HepG2 (cell line): Measurements from ENCODE around the gene NUDCD2. TPM values are rescaled to one million over a fixed set of nuclear protein-coding genes. Genes with fewer than 3 reads are reported as not detected.

ENCODE experiments used
- AHR ChIP-seq: IDR thresholded peaks from 2 replicates; pipeline ENCODE4 v1.6.1; 2018; ENCODE audit warnings: missing genetic modification reagents, missing compliant biosample characterization
- KLF13 ChIP-seq: sonication (generic); formaldehyde crosslinking; IDR thresholded peaks from 2 replicates; pipeline ENCODE4 v1.4.0; 2020; ENCODE audit warnings: mild to moderate bottlenecking, missing genetic modification reagents
- MEIS1 ChIP-seq: sonication (generic); formaldehyde crosslinking; IDR thresholded peaks from 2 replicates; pipeline ENCODE4 v1.9.0; 2021; ENCODE audit warnings: mild to moderate bottlenecking, missing genetic modification reagents, moderate library complexity, borderline replicate concordance
- NCOR1 ChIP-seq: fragments of 200-600 bp; sonication (generic); IDR thresholded peaks from 2 replicates; pipeline ENCODE4 v1.7.0; 2017; ENCODE audit warnings: antibody characterized with exemption, low read length, borderline replicate concordance
- RNF2 ChIP-seq: fragments of 450-650 bp; conservative IDR thresholded peaks from 2 replicates; pipeline ENCODE4 v1.6.1; 2016; ENCODE audit warnings: low read depth
- SOX5 ChIP-seq: IDR thresholded peaks from 2 replicates; pipeline ENCODE4 v1.6.1; 2016; ENCODE audit warnings: borderline replicate concordance
- ZFY ChIP-seq: sonication (generic); formaldehyde crosslinking; IDR thresholded peaks from 2 replicates; pipeline ENCODE4 v1.4.0; 2020; ENCODE audit warnings: missing genetic modification reagents
- ZKSCAN8 ChIP-seq: IDR thresholded peaks from 2 replicates; pipeline ENCODE4 v1.6.1; 2016; ENCODE audit warnings: borderline replicate concordance, missing genetic modification reagents, missing compliant biosample characterization
- ZNF317 ChIP-seq: sonication (generic); formaldehyde crosslinking; IDR thresholded peaks from 2 replicates; pipeline ENCODE4 v1.5.0; 2020; ENCODE audit warnings: mild to moderate bottlenecking, missing genetic modification reagents
- ZSCAN22 ChIP-seq: sonication (generic); formaldehyde crosslinking; IDR thresholded peaks from 2 replicates; pipeline ENCODE4 v1.4.0; 2020; ENCODE audit warnings: mild to moderate bottlenecking, missing genetic modification reagents
- polyA plus RNA-seq, 8 experiments: library from polyadenylated mRNA; depleted of rRNA in 3 of 8; stranded (reverse) in 7 of 8; unstranded in 1 of 8; fragments of >200 nt; fragmentation: Illumina TruSeq in 4 of 8; extraction: Trizol in 4 of 8; gene quantifications; 2 replicates each; pipeline versions ENCODE4 v1.2.1 to v1.2.3, GENCODE V29; 2011 to 2016; ENCODE audit warnings: low read depth in 4 of 8, missing spikeins in 1 of 8, mixed read lengths in 1 of 8; ENCODE audit not compliant: insufficient read depth in 1 of 8
- total RNA-seq, 5 experiments: library from RNA; depleted of rRNA; stranded (reverse); fragments of >200 nt; fragmentation: Illumina TruSeq; extraction: Trizol; gene quantifications; 2 replicates each; pipeline ENCODE4 v1.2.3, GENCODE V29; 2016; ENCODE audit warnings: low read depth in 1 of 5
- TF ChIP-seq, protein P1 (sequence below): sonication (generic); formaldehyde crosslinking; conservative IDR thresholded peaks from 2 replicates; pipeline ENCODE4 v1.8.1; 2023; ENCODE audit warnings: missing genetic modification reagents
- TF ChIP-seq, protein P2 (sequence below): sonication (generic); formaldehyde crosslinking; IDR thresholded peaks from 2 replicates; pipeline ENCODE4 v1.5.0; 2020; ENCODE audit warnings: mild to moderate bottlenecking, missing genetic modification reagents
- TF ChIP-seq, protein P3 (sequence below): sonication (generic); formaldehyde crosslinking; IDR thresholded peaks from 2 replicates; pipeline ENCODE4 v1.9.0; 2022; ENCODE audit warnings: missing genetic modification reagents, mild to moderate bottlenecking, borderline replicate concordance
- TF ChIP-seq, protein P4 (sequence below): sonication (generic); formaldehyde crosslinking; IDR thresholded peaks from 2 replicates; pipeline ENCODE4 v1.4.0; 2020; ENCODE audit warnings: missing genetic modification reagents
- TF ChIP-seq, protein P5 (sequence below): sonication (generic); formaldehyde crosslinking; IDR thresholded peaks from 2 replicates; pipeline ENCODE4 v1.5.0; 2020; ENCODE audit warnings: missing genetic modification reagents
- TF ChIP-seq, protein P6 (sequence below): fragments of 450-650 bp; IDR thresholded peaks from 2 replicates; pipeline ENCODE4 v1.6.1; 2017; ENCODE audit warnings: mild to moderate bottlenecking
- TF ChIP-seq, protein P7 (sequence below): IDR thresholded peaks from 2 replicates; pipeline ENCODE4 v1.6.1; 2016; ENCODE audit warnings: missing compliant biosample characterization, missing genetic modification reagents, borderline replicate concordance

Gene NUDCD2
- total and polyA plus RNA-seq, 2 of the 13 experiments (the other 11 are each of a cell fraction or from before 2014, with no cell fraction given): 14.8 to 39.2 TPM

DNA sequence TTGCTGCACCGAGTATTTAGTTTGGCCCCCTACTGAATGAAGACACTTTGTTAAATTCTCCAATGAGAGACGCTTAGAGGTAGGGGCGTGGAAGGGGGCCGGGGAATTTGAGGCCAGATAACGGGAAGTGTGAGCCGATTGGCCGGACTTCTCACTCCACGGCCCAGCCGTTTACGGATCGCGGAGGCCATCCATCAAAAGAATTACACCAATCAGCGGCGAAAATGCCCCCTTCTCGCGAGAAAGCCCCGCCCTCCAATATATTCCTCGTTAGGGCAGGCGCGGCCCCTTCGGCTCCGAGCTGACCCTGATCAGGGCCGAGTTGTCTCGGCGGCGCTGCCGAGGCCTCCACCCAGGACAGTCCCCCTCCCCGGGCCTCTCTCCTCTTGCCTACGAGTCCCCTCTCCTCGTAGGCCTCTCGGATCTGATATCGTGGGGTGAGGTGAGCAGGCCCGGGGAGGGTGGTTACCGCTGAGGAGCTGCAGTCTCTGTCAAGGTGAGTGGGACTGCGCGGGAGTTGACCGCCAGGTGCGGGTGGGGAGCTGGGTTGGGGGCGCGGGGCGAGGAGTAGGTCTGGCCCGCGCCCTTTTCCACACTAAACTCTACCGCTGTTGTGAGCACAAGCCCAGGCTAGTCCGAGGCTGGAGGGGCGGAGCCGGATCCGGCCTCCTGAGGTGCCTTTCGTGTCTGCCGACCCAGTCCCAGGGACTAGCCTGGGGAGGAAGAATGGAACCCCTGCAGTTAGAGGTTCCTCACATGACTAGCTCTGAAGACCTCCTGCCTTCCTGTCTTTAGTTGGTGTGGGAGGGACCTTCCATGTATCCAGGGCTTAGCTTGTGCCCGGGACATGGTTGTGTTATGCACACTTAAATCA, 22.4 kb downstream of the NUDCD2 start, which contains the start of gene CCNG1 (continued):
- TF ChIP-seq, protein P1, sequence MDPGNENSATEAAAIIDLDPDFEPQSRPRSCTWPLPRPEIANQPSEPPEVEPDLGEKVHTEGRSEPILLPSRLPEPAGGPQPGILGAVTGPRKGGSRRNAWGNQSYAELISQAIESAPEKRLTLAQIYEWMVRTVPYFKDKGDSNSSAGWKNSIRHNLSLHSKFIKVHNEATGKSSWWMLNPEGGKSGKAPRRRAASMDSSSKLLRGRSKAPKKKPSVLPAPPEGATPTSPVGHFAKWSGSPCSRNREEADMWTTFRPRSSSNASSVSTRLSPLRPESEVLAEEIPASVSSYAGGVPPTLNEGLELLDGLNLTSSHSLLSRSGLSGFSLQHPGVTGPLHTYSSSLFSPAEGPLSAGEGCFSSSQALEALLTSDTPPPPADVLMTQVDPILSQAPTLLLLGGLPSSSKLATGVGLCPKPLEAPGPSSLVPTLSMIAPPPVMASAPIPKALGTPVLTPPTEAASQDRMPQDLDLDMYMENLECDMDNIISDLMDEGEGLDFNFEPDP (CRISPR knock-in tag): no peak
- TF ChIP-seq, protein P2, sequence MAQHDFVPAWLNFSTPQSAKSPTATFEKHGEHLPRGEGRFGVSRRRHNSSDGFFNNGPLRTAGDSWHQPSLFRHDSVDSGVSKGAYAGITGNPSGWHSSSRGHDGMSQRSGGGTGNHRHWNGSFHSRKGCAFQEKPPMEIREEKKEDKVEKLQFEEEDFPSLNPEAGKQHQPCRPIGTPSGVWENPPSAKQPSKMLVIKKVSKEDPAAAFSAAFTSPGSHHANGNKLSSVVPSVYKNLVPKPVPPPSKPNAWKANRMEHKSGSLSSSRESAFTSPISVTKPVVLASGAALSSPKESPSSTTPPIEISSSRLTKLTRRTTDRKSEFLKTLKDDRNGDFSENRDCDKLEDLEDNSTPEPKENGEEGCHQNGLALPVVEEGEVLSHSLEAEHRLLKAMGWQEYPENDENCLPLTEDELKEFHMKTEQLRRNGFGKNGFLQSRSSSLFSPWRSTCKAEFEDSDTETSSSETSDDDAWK (CRISPR knock-in tag): no peak
- TF ChIP-seq, protein P3, sequence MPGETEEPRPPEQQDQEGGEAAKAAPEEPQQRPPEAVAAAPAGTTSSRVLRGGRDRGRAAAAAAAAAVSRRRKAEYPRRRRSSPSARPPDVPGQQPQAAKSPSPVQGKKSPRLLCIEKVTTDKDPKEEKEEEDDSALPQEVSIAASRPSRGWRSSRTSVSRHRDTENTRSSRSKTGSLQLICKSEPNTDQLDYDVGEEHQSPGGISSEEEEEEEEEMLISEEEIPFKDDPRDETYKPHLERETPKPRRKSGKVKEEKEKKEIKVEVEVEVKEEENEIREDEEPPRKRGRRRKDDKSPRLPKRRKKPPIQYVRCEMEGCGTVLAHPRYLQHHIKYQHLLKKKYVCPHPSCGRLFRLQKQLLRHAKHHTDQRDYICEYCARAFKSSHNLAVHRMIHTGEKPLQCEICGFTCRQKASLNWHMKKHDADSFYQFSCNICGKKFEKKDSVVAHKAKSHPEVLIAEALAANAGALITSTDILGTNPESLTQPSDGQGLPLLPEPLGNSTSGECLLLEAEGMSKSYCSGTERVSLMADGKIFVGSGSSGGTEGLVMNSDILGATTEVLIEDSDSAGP (CRISPR knock-in tag): peak; percentile 81; the same call in 1 of the 2 replicates
- peak; percentile 52; the same call in 1 of the 2 replicates for TF ChIP-seq SOX5 (CRISPR knock-in tag)
- no peak for TF ChIP-seq AHR (CRISPR knock-in tag)
- TF ChIP-seq, protein P4, sequence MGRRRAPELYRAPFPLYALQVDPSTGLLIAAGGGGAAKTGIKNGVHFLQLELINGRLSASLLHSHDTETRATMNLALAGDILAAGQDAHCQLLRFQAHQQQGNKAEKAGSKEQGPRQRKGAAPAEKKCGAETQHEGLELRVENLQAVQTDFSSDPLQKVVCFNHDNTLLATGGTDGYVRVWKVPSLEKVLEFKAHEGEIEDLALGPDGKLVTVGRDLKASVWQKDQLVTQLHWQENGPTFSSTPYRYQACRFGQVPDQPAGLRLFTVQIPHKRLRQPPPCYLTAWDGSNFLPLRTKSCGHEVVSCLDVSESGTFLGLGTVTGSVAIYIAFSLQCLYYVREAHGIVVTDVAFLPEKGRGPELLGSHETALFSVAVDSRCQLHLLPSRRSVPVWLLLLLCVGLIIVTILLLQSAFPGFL (CRISPR knock-in tag): no peak
- TF ChIP-seq KLF13 (CRISPR knock-in tag): no peak
- TF ChIP-seq ZSCAN22 (CRISPR knock-in tag): no peak
- no peak for TF ChIP-seq NCOR1
- TF ChIP-seq, protein P5, sequence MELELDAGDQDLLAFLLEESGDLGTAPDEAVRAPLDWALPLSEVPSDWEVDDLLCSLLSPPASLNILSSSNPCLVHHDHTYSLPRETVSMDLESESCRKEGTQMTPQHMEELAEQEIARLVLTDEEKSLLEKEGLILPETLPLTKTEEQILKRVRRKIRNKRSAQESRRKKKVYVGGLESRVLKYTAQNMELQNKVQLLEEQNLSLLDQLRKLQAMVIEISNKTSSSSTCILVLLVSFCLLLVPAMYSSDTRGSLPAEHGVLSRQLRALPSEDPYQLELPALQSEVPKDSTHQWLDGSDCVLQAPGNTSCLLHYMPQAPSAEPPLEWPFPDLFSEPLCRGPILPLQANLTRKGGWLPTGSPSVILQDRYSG: peak; percentile 10; the same call in 1 of the 2 replicates
- TF ChIP-seq, protein P6, sequence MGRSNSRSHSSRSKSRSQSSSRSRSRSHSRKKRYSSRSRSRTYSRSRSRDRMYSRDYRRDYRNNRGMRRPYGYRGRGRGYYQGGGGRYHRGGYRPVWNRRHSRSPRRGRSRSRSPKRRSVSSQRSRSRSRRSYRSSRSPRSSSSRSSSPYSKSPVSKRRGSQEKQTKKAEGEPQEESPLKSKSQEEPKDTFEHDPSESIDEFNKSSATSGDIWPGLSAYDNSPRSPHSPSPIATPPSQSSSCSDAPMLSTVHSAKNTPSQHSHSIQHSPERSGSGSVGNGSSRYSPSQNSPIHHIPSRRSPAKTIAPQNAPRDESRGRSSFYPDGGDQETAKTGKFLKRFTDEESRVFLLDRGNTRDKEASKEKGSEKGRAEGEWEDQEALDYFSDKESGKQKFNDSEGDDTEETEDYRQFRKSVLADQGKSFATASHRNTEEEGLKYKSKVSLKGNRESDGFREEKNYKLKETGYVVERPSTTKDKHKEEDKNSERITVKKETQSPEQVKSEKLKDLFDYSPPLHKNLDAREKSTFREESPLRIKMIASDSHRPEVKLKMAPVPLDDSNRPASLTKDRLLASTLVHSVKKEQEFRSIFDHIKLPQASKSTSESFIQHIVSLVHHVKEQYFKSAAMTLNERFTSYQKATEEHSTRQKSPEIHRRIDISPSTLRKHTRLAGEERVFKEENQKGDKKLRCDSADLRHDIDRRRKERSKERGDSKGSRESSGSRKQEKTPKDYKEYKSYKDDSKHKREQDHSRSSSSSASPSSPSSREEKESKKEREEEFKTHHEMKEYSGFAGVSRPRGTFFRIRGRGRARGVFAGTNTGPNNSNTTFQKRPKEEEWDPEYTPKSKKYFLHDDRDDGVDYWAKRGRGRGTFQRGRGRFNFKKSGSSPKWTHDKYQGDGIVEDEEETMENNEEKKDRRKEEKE: no peak
- no peak for TF ChIP-seq RNF2
- TF ChIP-seq, protein P7, sequence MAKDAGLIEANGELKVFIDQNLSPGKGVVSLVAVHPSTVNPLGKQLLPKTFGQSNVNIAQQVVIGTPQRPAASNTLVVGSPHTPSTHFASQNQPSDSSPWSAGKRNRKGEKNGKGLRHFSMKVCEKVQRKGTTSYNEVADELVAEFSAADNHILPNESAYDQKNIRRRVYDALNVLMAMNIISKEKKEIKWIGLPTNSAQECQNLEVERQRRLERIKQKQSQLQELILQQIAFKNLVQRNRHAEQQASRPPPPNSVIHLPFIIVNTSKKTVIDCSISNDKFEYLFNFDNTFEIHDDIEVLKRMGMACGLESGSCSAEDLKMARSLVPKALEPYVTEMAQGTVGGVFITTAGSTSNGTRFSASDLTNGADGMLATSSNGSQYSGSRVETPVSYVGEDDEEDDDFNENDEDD (CRISPR knock-in tag): peak; percentile 37; the same call in 1 of the 2 replicates
- TF ChIP-seq ZKSCAN8: no peak
- peak; percentile 77; the same call in 1 of the 2 replicates for TF ChIP-seq ZNF317 (CRISPR knock-in tag)
- peak; percentile 94 for TF ChIP-seq ZFY (CRISPR knock-in tag)
- no peak for TF ChIP-seq MEIS1 (CRISPR knock-in tag)
